SIG-M5 treated with dmso at 0.1 percent for 504 hours (cell line): Measurements from ENCODE around the gene P3H1.
"Not testable (repeated sequence)": the region's sequence is repeated elsewhere in the genome, so short reads cannot be mapped to it uniquely, and the experiment has no call there.

Experiments used
- DNase-seq: peaks from one replicate; lab custom pipeline; 2025; ENCODE audit not compliant: unreplicated experiment; lab: John Stamatoyannopoulos, UW

The P3H1 gene

GRCh38 chr1:42774928-42775526 is 8.2 kb upstream of the P3H1 start:
- no peak for DNase-seq

GRCh38 chr1:42773420-42773819 is 6.6 kb upstream of the P3H1 start:
- DNase-seq, result no peak

GRCh38 chr1:42769811-42770210 is 3.0 kb upstream of the P3H1 start:
- DNase-seq, result no peak

GRCh38 chr1:42768172-42768571 is 1.3 kb upstream of the P3H1 start:
- DNase-seq, result no peak

- DNase-seq, result peak; percentile 27
Measured at GRCh38 chr1:42767510-42768000, 727 bp upstream of the P3H1 start.

GRCh38 chr1:42765832-42766740 is 742 bp downstream of the P3H1 start:
- peak; percentile 58 for DNase-seq

GRCh38 chr1:42765269-42765668 is 1.6 kb downstream of the P3H1 start:
- DNase-seq, result no peak

GRCh38 chr1:42762269-42762668 is 4.6 kb downstream of the P3H1 start:
- DNase-seq, result no peak

GRCh38 chr1:42761567-42761966 is 5.3 kb downstream of the P3H1 start:
- DNase-seq, result no peak

- DNase-seq, result no peak
Measured at GRCh38 chr1:42759114-42759513, 7.7 kb downstream of the P3H1 start.

GRCh38 chr1:42758641-42759040 is 8.2 kb downstream of the P3H1 start:
- DNase-seq, result no peak

GRCh38 chr1:42757892-42758275 is 8.9 kb downstream of the P3H1 start:
- no peak for DNase-seq

- DNase-seq, result peak; percentile 78
Measured at GRCh38 chr1:42756956-42757891, 9.6 kb downstream of the P3H1 start.

GRCh38 chr1:42753070-42753469 is 13.8 kb downstream of the P3H1 start:
- DNase-seq, result no peak

GRCh38 chr1:42752284-42752683 is 14.5 kb downstream of the P3H1 start:
- DNase-seq, result no peak

- not testable (repeated sequence) for DNase-seq
Measured at GRCh38 chr1:42751511-42752070, 15.2 kb downstream of the P3H1 start.

GRCh38 chr1:42750041-42750440 is 16.8 kb downstream of the P3H1 start:
- no peak for DNase-seq

- no peak for DNase-seq
Measured at GRCh38 chr1:42748461-42749410, 18.1 kb downstream of the P3H1 start.

- no peak for DNase-seq
Measured at GRCh38 chr1:42748021-42748420, 18.8 kb downstream of the P3H1 start.

- no peak for DNase-seq
Measured at GRCh38 chr1:42747125-42747524, 19.7 kb downstream of the P3H1 start.
